ENCODE measurements around the gene NLRP6. TPM values are rescaled to one million over a fixed set of nuclear protein-coding genes. Genes with fewer than 3 reads are reported as not detected.
"Not testable (repeated sequence)": the region's sequence is repeated elsewhere in the genome, so short reads cannot be mapped to it uniquely, and the experiment has no call there.

Gene NLRP6
- total and polyA plus RNA-seq, 12 donors: 0.07 to 0.25 (median 0.10) TPM; not detected in 6

DNA sequence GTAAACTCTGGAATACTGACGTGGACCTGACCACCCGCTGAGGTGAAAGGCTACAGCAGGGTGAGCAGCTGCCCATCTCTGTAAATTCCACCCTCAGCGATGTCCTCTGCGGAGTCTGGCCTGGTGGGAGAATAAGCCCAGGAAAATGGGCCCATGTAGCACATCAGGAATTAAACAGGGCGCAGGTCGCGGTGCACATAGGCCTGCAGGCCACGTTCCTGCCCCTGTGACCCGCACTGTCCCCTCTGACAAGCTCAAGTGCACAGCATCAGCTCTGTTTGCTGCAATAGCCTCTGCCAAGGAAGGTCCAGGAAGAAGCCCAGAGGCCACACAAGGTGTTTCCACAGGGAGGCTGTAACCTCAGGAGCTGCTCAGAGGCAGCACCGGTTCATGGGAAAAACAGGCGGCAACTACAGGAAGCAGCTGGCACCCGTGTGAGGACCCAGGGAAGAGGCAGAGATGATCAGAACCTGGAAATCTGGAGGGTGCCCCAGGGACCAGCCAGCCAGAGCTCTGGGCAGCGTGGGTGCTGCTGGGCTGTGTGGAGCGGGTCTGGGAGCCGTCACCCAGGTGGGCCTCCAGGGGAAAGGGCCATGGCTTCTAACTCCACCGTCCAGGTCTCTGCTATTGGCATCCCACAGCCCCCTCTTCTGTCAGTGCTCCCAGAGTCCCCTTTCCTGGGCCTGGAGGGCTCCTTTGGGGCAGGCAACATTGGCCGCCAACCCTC is 28.6 kb downstream of the NLRP6 start:
- intact Hi-C loops (cut with DNase I): loop anchor here in 2 of 10 donors (5.0 to 10.0 kb wide), 2 partner anchors 48 to 50 kb away; no protein-coding TSS in a partner anchor
- Histone ChIP-seq H3K27ac (peak overlapping the region; percentile 66 to 97 (median 88)), H3K9me3 (no peaks in the 10 kb centered on the region), H3K4me3 (peak overlapping the region in 2 of 10 donors; percentile 70 to 71), H3K36me3 (peaks cover 0 to 10% (median 0%) of the 10 kb centered on the region in 9 donors), H3K27me3 (peaks cover 0 to 13% (median 0%) of the 10 kb centered on the region in 7 donors), H3K4me1 (peaks cover 5 to 49% (median 27%) of the 10 kb centered on the region in 9 donors)
- TF ChIP-seq, protein P1, sequence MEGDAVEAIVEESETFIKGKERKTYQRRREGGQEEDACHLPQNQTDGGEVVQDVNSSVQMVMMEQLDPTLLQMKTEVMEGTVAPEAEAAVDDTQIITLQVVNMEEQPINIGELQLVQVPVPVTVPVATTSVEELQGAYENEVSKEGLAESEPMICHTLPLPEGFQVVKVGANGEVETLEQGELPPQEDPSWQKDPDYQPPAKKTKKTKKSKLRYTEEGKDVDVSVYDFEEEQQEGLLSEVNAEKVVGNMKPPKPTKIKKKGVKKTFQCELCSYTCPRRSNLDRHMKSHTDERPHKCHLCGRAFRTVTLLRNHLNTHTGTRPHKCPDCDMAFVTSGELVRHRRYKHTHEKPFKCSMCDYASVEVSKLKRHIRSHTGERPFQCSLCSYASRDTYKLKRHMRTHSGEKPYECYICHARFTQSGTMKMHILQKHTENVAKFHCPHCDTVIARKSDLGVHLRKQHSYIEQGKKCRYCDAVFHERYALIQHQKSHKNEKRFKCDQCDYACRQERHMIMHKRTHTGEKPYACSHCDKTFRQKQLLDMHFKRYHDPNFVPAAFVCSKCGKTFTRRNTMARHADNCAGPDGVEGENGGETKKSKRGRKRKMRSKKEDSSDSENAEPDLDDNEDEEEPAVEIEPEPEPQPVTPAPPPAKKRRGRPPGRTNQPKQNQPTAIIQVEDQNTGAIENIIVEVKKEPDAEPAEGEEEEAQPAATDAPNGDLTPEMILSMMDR (IDR thresholded peaks at IDR 0.05): no peak
- WGBS, 2 donors: 90% methylated on average over 17 of the region's 17 CpGs
- peak in 1 of 2 donors; percentile 19 for DNase-seq
- ATAC-seq: no peak

DNA sequence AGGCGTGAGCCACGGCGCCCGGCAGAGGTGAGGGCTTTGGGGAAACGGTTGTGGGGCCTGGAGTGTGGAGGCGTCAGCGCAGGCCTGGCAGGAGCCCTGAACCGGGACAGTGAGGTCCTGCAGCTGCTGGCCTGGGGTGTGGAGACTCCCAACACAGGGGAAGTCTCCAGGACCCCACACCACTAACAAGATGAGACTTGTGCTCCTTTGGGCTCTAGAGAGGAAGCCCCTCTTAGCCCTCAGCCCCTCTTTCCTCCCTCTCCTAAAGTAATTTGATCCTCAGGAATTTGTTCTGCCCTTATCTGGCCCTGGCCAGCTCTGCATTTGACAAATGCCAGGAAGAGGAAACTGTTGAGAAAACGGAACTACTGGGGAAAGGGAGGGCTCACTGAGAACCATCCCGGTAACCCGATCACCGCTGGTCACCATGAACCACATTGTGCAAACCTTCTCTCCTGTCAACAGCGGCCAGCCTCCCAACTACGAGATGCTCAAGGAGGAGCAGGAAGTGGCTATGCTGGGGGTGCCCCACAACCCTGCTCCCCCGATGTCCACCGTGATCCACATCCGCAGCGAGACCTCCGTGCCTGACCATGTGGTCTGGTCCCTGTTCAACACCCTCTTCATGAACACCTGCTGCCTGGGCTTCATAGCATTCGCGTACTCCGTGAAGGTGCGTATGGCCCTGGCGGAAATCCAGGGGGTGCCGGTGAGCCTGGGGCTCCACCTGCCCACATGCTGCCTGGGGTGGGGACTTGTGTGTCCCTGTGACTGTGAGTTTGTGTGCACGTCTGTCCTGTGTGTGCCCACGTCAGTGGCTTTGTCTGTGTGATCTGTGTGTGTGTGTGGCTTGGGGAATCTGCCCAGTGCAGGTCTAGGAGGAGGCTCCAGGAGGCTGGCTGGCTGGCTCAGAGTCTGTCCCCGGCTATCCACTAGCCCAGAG is 29.8 kb downstream of the NLRP6 start, which contains the start of gene IFITM2:
IFITM2 (plus strand) TSS at position 51 of the 943 bp plus-strand sequence; CDS start at position 428, 377 bp downstream.
- intact Hi-C loops (cut with DNase I): loop anchor here in 4 of 10 donors (2.0 to 10.0 kb wide), 4 partner anchors 47 to 71 kb away; partner anchors contain the start of genes PSMD13 (in 1 of the 4) and SIRT3 (in 1 of the 4)
- WGBS, 2 donors: 20 to 24% methylated on average over 28 of the region's 28 CpGs

DNA sequence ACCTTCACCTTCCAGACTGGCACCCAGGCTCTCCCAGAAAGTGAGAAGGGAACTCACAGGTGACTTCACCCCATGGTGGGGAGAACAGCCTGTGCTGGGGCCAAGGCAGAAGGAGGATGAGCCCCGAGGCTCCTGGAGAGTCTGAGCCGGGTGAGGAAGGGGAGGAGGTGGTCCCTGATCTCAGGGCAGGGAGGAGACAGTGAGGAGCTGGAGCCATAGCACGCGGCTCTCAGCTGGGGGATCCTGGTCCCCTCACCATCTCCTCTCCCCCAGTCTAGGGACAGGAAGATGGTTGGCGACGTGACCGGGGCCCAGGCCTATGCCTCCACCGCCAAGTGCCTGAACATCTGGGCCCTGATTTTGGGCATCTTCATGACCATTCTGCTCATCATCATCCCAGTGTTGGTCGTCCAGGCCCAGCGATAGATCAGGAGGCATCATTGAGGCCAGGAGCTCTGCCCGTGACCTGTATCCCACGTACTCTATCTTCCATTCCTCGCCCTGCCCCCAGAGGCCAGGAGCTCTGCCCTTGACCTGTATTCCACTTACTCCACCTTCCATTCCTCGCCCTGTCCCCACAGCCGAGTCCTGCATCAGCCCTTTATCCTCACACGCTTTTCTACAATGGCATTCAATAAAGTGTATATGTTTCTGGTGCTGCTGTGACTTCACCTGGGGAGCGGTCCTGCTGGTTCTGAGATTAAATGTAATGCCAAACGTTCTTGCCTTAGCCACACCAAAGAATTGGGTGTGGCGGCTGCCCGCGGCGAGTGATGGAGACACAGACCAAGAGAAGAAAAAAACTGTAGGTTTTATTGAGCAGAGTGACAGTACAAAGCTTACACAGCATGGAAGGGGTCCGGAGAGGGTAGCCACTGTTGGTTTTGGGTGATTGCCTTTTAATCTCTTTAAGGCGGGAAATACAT is 30.8 kb downstream of the NLRP6 start:
- WGBS, 2 donors: 41 to 51% methylated on average over 21 to 22 of the region's 24 CpGs
- not testable (repeated sequence) for H3K36me3 ChIP-seq, H3K27me3 ChIP-seq, H3K9me3 ChIP-seq
- Histone ChIP-seq H3K4me3 (peak overlapping the region; percentile 35 to 77 (median 62)), H3K4me1 (peaks cover 15 to 68% (median 46%) of the 10 kb centered on the region in 9 donors), H3K27ac (peak overlapping the region; percentile 34 to 97 (median 88))
- DNase-seq (peak in 1 of 2 donors; percentile 11), ATAC-seq (peak in 3 of 8 donors; percentile 1)
- intact Hi-C loops (cut with DNase I): loop anchor here in 4 of 10 donors (2.0 to 10.0 kb wide), 4 partner anchors 46 to 72 kb away; partner anchors contain the start of genes PSMD13 (in 1 of the 4) and SIRT3 (in 1 of the 4)

More for the DNA sequence above, 29.8 kb downstream of the NLRP6 start, which contains the start of gene IFITM2:
- Histone ChIP-seq H3K4me1 (peaks cover 8 to 61% (median 40%) of the 10 kb centered on the region in 9 donors), H3K4me3 (peak within 1 kb of the TSS; percentile 38 to 77 (median 62)), H3K27ac (peak within 1 kb of the TSS; percentile 66 to 97 (median 88))
- H3K27me3 ChIP-seq, H3K36me3 ChIP-seq, H3K9me3 ChIP-seq: not testable (repeated sequence)
- ATAC-seq (peak; percentile 56 to 83 (median 74)), DNase-seq (peak; percentile 63 to 81)
- TF ChIP-seq, protein P1 (IDR thresholded peaks at IDR 0.05): peak in 3 of 9 donors; percentile 12 to 44 (median 17)

DNA sequence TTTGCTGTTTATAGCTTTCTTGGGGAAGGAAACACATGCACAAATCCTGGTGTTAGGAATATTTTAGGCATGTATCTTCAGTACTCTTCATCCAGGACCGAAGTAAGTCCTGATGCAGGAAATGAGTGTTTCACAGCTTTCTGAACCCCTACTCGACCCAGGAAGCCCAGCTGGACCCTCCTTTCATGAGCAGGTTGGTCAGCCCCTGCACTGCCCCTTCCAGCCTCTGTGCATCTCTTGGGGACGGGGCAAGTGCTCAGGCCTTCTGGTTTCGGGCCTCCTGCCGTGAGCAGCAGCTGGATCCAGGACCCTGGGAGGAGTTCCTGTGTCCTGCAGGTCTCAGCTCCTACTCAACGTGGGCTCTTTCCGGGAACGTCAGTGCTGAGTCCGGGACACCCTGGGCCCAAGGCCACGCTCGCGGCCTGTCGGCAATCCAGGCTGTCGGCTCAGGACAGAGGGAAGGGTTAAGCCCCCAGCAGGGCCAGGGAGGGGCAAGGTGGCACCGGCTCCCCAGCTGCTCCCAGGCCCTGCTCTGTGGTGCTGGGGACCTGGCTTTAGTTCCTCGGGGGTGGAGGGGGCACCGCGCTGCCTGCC is 31.9 kb downstream of the NLRP6 start:
- peak in 1 of 2 donors; percentile 7 for DNase-seq
- H3K9me3 ChIP-seq, H3K27me3 ChIP-seq: not testable (repeated sequence)
- peak in 7 of 8 donors; percentile 0 to 17 (median 7) for ATAC-seq
- H3K36me3 ChIP-seq: peaks cover 0 to 11% (median 0%) of the 10 kb centered on the region in 9 donors
- peaks cover 15 to 60% (median 44%) of the 10 kb centered on the region in 9 donors for H3K4me1 ChIP-seq
- peak overlapping the region; percentile 35 to 77 (median 62) for H3K4me3 ChIP-seq
- intact Hi-C loops (cut with DNase I): loop anchor here in 5 of 10 donors (2.0 to 10.0 kb wide), 5 partner anchors 45 to 73 kb away; partner anchors contain the start of genes PSMD13 (in 1 of the 5) and SIRT3 (in 1 of the 5)
- H3K27ac ChIP-seq: peak overlapping the region; percentile 34 to 97 (median 88)
- 26% methylated on average over 5 of the region's 18 CpGs for WGBS, 2 donors

DNA sequence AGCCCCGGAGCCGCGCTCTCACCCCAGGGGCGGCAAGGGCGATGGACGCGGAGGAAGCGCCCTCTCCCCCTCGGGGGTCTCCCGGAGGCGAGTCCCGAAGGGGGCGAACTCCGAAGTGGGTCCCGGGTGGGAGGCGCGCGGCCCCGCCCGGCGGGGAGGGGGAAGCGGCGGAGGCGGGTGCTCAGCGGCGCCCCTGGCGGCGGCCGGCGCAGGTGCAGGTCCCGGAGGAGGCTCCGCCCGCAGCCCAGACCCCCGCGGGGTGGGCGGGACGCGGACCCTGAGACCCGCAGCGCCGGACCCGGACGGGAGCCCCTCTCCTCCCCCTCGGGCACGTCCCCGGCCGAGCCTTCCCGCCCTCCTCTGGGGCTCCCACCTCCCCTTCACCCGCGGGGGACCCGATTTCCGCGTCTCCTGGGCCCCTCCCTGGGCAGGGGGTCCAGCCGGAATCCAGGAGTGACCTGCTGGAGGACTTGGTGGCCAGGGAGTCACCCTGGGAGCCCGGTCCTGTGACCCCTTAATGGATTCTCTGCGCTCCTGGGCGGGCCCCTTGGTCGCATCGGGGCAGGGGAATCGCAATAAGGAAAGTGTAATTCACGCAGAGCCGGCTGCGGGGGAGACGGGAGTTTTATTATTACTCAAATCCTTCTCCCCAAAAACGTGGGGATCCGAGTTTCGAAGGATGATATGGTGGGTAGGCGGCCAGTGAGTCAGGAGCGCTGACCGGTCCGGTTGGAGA is 33.0 kb downstream of the NLRP6 start:
- Histone ChIP-seq H3K4me1 (peaks cover 13 to 60% (median 37%) of the 10 kb centered on the region in 9 donors), H3K4me3 (peak overlapping the region in 9 of 10 donors; percentile 23 to 85 (median 50)), H3K27me3 (peaks cover 0 to 20% (median 7%) of the 10 kb centered on the region in 7 donors), H3K36me3 (peaks cover 0 to 22% (median 0%) of the 10 kb centered on the region in 9 donors), H3K27ac (peak overlapping the region; percentile 86 to 99 (median 94))
- H3K9me3 ChIP-seq: not testable (repeated sequence)
- intact Hi-C loops (cut with DNase I): loop anchor here in 1 of 10 donors (10.0 kb wide), 1 partner anchor 56 kb away; no protein-coding TSS in a partner anchor
- WGBS, 2 donors: 0 to 3% methylated on average over 7 of the region's 71 CpGs
- ATAC-seq: peak; percentile 24 to 68 (median 55)
- DNase-seq: peak in 1 of 2 donors; percentile 22
